SK-N-SH (cell line): ENCODE measurements around the gene IPO9. TPM values are rescaled to one million over a fixed set of nuclear protein-coding genes. Genes with fewer than 3 reads are reported as not detected.

ENCODE experiments used
- CTCF ChIA-PET: fragments of 300-600, 350-600 bp; formaldehyde crosslinking; extraction: SDS; loops from one replicate; lab custom pipeline; 2021; lab: Yijun Ruan, JAX
- POLR2A ChIA-PET: fragments of 350-600 bp; sonication (Branson Sonifier 250); formaldehyde crosslinking; extraction: SDS; loops from one replicate; lab custom pipeline; 2020; ENCODE audit warnings: antibody characterized with exemption, inconsistent platforms; lab: Yijun Ruan, JAX
- DNase-seq: peaks from one replicate; pipeline ENCODE4 v3.0.0; 2012
- H2AFZ ChIP-seq: fragments of 200-600 bp; sonication (generic); 2 replicates; pipeline ENCODE4 v1.8.1; 2016; ENCODE audit warnings: antibody characterized with exemption, mild to moderate bottlenecking, low read depth
- H3F3A ChIP-seq: fragments of 200-600 bp; sonication (generic); replicated peaks from 2 replicates; pipeline ENCODE3; 2016; ENCODE audit warnings: antibody characterized with exemption, mild to moderate bottlenecking; ENCODE audit not compliant: insufficient read depth
- H3K27ac ChIP-seq, 2 experiments: fragments of 200-500 bp in 1 of 2; fragments of 200-600 bp in 1 of 2; sonication (Bioruptor generic) in 1 of 2; sonication (generic), shearing (Covaris generic) in 1 of 2; 2 replicates each; pipeline versions ENCODE4 v1.5.1 to v1.6.1; 2014 to 2016; ENCODE audit warnings: low read depth in 2 of 2, inconsistent platforms in 1 of 2, low read length in 1 of 2, mild to moderate bottlenecking in 1 of 2, mixed read lengths in 1 of 2
- H3K27me3 ChIP-seq: fragments of 200-600 bp; sonication (generic), shearing (Covaris generic); 2 replicates; pipeline ENCODE4 v1.6.1; 2016; ENCODE audit warnings: mixed run types; ENCODE audit not compliant: insufficient read depth
- H3K36me3 ChIP-seq, 2 experiments: fragments of 200-500 bp in 1 of 2; fragments of 200-600 bp in 1 of 2; sonication (Bioruptor generic) in 1 of 2; sonication (generic) in 1 of 2; replicated peaks in 1 of 2; 2 replicates each; pipeline versions ENCODE3 to v1.5.1; 2014 to 2016; ENCODE audit warnings: low read length in 1 of 2, mild to moderate bottlenecking in 1 of 2; ENCODE audit not compliant: insufficient read depth in 2 of 2, control insufficient read depth in 1 of 2
- H3K4me1 ChIP-seq, 2 experiments: fragments of 200-500 bp in 1 of 2; fragments of 200-600 bp in 1 of 2; sonication (Bioruptor generic) in 1 of 2; sonication (generic), shearing (Covaris generic) in 1 of 2; 2 replicates each; pipeline versions ENCODE4 v1.5.1 to v1.6.1; 2014 to 2016; ENCODE audit warnings: low read depth in 1 of 2, low read length in 1 of 2, mixed run types in 1 of 2; ENCODE audit not compliant: insufficient read depth in 2 of 2, control insufficient read depth in 1 of 2
- H3K4me2 ChIP-seq: fragments of 200-600 bp; sonication (generic), shearing (Covaris generic); 2 replicates; pipeline ENCODE4 v1.6.1; 2017; ENCODE audit warnings: mixed run types
- H3K4me3 ChIP-seq, 2 experiments: fragments of 200-500 bp in 1 of 2; fragments of 200-600 bp in 1 of 2; sonication (Bioruptor generic) in 1 of 2; sonication (generic), shearing (Covaris generic) in 1 of 2; 2 replicates each; pipeline versions ENCODE4 v1.5.1 to v1.8.1; 2014 to 2016; ENCODE audit warnings: low read depth in 2 of 2, inconsistent platforms in 1 of 2, low read length in 1 of 2, mild to moderate bottlenecking in 1 of 2, mixed read lengths in 1 of 2, moderate library complexity in 1 of 2
- H3K79me2 ChIP-seq: fragments of 200-600 bp; sonication (generic); 2 replicates; pipeline ENCODE4 v1.8.1; 2017; ENCODE audit warnings: mild to moderate bottlenecking; ENCODE audit not compliant: insufficient read depth
- H3K9ac ChIP-seq: fragments of 200-600 bp; sonication (generic); 2 replicates; pipeline ENCODE4 v1.6.1; 2017; ENCODE audit warnings: mixed run types
- H3K9me2 ChIP-seq: fragments of 200-600 bp; sonication (generic); 2 replicates; pipeline ENCODE4 v1.6.1; 2017; ENCODE audit warnings: mixed run types
- H3K9me3 ChIP-seq: fragments of 200-600 bp; sonication (generic); 2 replicates; pipeline ENCODE4 v1.6.1; 2017; ENCODE audit warnings: mixed run types, mild to moderate bottlenecking, moderate library complexity
- H4K20me1 ChIP-seq: fragments of 200-600 bp; sonication (generic); 2 replicates; pipeline ENCODE4 v1.6.1; 2017; ENCODE audit warnings: mild to moderate bottlenecking, mixed run types; ENCODE audit not compliant: insufficient read depth
- CHD2 ChIP-seq: fragments of 150-350 bp; IDR thresholded peaks from 2 replicates; pipeline ENCODE4 v1.6.1; 2018; ENCODE audit warnings: low read length; ENCODE audit not compliant: partially characterized antibody
- EP300 ChIP-seq, 2 experiments: IDR thresholded peaks; 2 replicates each; pipeline versions ENCODE4 v1.4.0 to v1.6.1; 2012; ENCODE audit warnings: borderline replicate concordance in 1 of 2, low read depth in 1 of 2, low read length in 1 of 2
- EZH2phosphoT487 ChIP-seq: fragments of 200-600 bp; sonication (generic); IDR thresholded peaks from 2 replicates; pipeline ENCODE4 v1.6.1; 2017; ENCODE audit warnings: low read depth, mixed run types, mild to moderate bottlenecking, antibody characterized with exemption, moderate library complexity, borderline replicate concordance
- FOSL2 ChIP-seq: IDR thresholded peaks from 2 replicates; pipeline ENCODE4 v1.4.0; 2012; ENCODE audit warnings: low read depth, mild to moderate bottlenecking, moderate library complexity, borderline replicate concordance
- FOXJ3 ChIP-seq: sonication (generic); formaldehyde crosslinking; IDR thresholded peaks from 2 replicates; pipeline ENCODE4 v1.5.1; 2020; ENCODE audit warnings: mild to moderate bottlenecking, missing genetic modification reagents
- FOXM1 ChIP-seq: IDR thresholded peaks from 2 replicates; pipeline ENCODE4 v1.4.0; 2012; ENCODE audit warnings: low read depth, mild to moderate bottlenecking
- GABPA ChIP-seq: IDR thresholded peaks from 2 replicates; pipeline ENCODE4 v1.4.0; 2012; ENCODE audit warnings: low read depth, mild to moderate bottlenecking
- GATA2 ChIP-seq: sonication (generic); formaldehyde crosslinking; IDR thresholded peaks from 2 replicates; pipeline ENCODE4 v1.5.0; 2020; ENCODE audit warnings: mild to moderate bottlenecking, missing genetic modification reagents
- JUND ChIP-seq: IDR thresholded peaks from 2 replicates; pipeline ENCODE4 v1.4.0; 2012
- MEF2A ChIP-seq: IDR thresholded peaks from 2 replicates; pipeline ENCODE4 v1.4.0; 2012; ENCODE audit warnings: low read depth, borderline replicate concordance
- MXI1 ChIP-seq: IDR thresholded peaks from 2 replicates; pipeline ENCODE4 v1.6.1; 2012; ENCODE audit warnings: mild to moderate bottlenecking, low read depth, low read length, improper control_type of control experiment
- NFIC ChIP-seq: IDR thresholded peaks from 2 replicates; pipeline ENCODE4 v1.4.0; 2012; ENCODE audit warnings: borderline replicate concordance
- NRF1 ChIP-seq: IDR thresholded peaks from 2 replicates; pipeline ENCODE4 v1.6.1; 2012; ENCODE audit warnings: low read depth, mild to moderate bottlenecking, low read length
- PBX3 ChIP-seq: IDR thresholded peaks from 2 replicates; pipeline ENCODE4; 2012
- RAD21 ChIP-seq: IDR thresholded peaks from 2 replicates; pipeline ENCODE4 v1.6.1; 2012; ENCODE audit warnings: mild to moderate bottlenecking, low read length
- RCOR1 ChIP-seq: fragments of 150-350 bp; IDR thresholded peaks from 2 replicates; pipeline ENCODE4 v1.6.1; 2017; ENCODE audit warnings: antibody characterized with exemption, low read length
- SIN3A ChIP-seq: IDR thresholded peaks from 2 replicates; pipeline ENCODE4 v1.6.1; 2012; ENCODE audit warnings: low read depth, mild to moderate bottlenecking, low read length, moderate library complexity, borderline replicate concordance
- TAF1 ChIP-seq: IDR thresholded peaks from 2 replicates; pipeline ENCODE4 v1.6.1; 2012; ENCODE audit warnings: low read depth, mild to moderate bottlenecking, low read length, moderate library complexity, borderline replicate concordance
- TEAD4 ChIP-seq: IDR thresholded peaks from 2 replicates; pipeline ENCODE4 v1.4.0; 2012; ENCODE audit warnings: mild to moderate bottlenecking, borderline replicate concordance; ENCODE audit not compliant: insufficient read depth
- YY1 ChIP-seq: IDR thresholded peaks from 2 replicates; pipeline ENCODE4 v1.4.0; 2012; ENCODE audit warnings: low read depth, mild to moderate bottlenecking
- WGBS: methylation state at CpG from one replicate; pipeline ENCODE4 v1.1.6; 2017; ENCODE audit warnings: low lambda C conversion rate; 5-methylcytosine and 5-hydroxymethylcytosine counted together
- polyA plus RNA-seq, 3 experiments: library from polyadenylated mRNA; depleted of rRNA; stranded (reverse); fragments of >200 nt; gene quantifications; 2 replicates each; pipeline ENCODE4 v1.2.3, GENCODE V29; 2012
- TF ChIP-seq, protein P1 (sequence below): IDR thresholded peaks from 2 replicates; pipeline ENCODE4 v1.4.0; 2012; ENCODE audit warnings: low read depth, borderline replicate concordance
- TF ChIP-seq, protein P2 (sequence below): IDR thresholded peaks from 2 replicates; pipeline ENCODE4 v1.6.1; 2012; ENCODE audit warnings: mild to moderate bottlenecking, low read depth, low read length, moderate library complexity
- TF ChIP-seq, protein P3 (sequence below): fragments of 200-600 bp; sonication (generic); IDR thresholded peaks from 2 replicates; pipeline ENCODE4 v1.6.1; 2017; ENCODE audit warnings: antibody characterized with exemption, mild to moderate bottlenecking, moderate library complexity
- TF ChIP-seq, protein P4 (sequence below): fragments of 150-350 bp; IDR thresholded peaks from 2 replicates; pipeline ENCODE4 v1.6.1; 2016; ENCODE audit warnings: mild to moderate bottlenecking, low read depth, low read length

IPO9 gene
- polyA plus RNA-seq, 1 of the 3 experiments (the other 2 are of a cell fraction): 24.5 TPM

DNA sequence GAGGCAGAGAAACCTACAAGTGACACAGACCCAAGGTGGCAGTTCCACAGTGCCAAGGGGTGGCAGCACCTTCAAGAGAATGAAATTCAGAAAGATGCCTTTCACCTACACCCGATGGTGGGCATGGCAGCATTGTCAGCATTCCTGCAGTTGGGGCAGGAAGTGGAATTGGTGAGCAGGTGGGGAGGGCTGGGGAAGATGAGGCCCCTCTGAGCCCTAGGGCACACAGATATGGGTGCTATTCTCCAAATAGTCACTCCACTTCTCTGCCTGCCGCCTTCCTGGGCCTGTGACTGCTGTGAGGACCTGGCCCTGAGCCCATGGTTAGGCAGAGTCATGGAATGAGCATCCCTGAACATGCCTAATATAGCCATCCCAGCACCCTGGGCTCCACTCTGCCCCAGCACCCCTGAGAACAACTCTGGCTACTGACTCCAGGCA is 68.0 kb downstream of the IPO9 start:
- Histone ChIP-seq H3K9ac (no peak overlapping the region), H4K20me1 (no peaks in the 10 kb centered on the region), H2AFZ (no peak overlapping the region), H3F3A (peaks cover 13% of the 10 kb centered on the region), H3K4me3 (no peak overlapping the region), H3K4me2 (peak overlapping the region; percentile 40; the same call in 1 of the 2 replicates), H3K9me3 (no peaks in the 10 kb centered on the region), H3K79me2 (no peaks in the 10 kb centered on the region), H3K27me3 (no peaks in the 10 kb centered on the region), H3K27ac (peak overlapping the region in 1 of 2 experiments; percentile 42; a peak in 1 of 4 replicates), H3K36me3 (peaks cover 0 to under 1% of the 10 kb centered on the region in 2 experiments), H3K9me2 (no peaks in the 10 kb centered on the region), H3K4me1 (peaks cover 6 to 15% of the 10 kb centered on the region in 2 experiments; a peak in 2 of 4 replicates)
- ChIA-PET POLR2A (interaction anchor here (1.0 to 1.4 kb wide), 3 partner anchors 8 to 86 kb away, joined by 3 to 8 read pairs (median 3); partner anchors contain the start of gene SHISA4), CTCF (interaction anchor here (0.9 to 14.7 kb wide), 21 partner anchors 10 to 238 kb away, joined by 3 to 344 read pairs (median 13); partner anchors contain the start of genes ELF3, LMOD1 and RNPEP)
- no peak for DNase-seq
- 67% methylated on average over 1 of the region's 2 CpGs for WGBS
- TF ChIP-seq NRF1 (no peak), JUND (no peak), MEF2A (no peak), PBX3 (no peak), FOXM1 (no peak), EZH2phosphoT487 (no peak), YY1 (no peak), GABPA (no peak), EP300 (IDR thresholded peaks at IDR 0.05; ENCODE audit: borderline replicate concordance in 1 of 2, low read depth in 1 of 2, low read length in 1 of 2) (no peak), MXI1 (no peak), CHD2 (no peak), GATA2 (CRISPR knock-in tag) (no peak), TEAD4 (no peak), NFIC (peak; percentile 72), FOSL2 (peak; percentile 26; the same call in 1 of the 2 replicates), RCOR1 (no peak), RAD21 (peak; percentile 39), SIN3A (no peak), FOXJ3 (CRISPR knock-in tag) (no peak), TAF1 (no peak)
- TF ChIP-seq, protein P1, sequence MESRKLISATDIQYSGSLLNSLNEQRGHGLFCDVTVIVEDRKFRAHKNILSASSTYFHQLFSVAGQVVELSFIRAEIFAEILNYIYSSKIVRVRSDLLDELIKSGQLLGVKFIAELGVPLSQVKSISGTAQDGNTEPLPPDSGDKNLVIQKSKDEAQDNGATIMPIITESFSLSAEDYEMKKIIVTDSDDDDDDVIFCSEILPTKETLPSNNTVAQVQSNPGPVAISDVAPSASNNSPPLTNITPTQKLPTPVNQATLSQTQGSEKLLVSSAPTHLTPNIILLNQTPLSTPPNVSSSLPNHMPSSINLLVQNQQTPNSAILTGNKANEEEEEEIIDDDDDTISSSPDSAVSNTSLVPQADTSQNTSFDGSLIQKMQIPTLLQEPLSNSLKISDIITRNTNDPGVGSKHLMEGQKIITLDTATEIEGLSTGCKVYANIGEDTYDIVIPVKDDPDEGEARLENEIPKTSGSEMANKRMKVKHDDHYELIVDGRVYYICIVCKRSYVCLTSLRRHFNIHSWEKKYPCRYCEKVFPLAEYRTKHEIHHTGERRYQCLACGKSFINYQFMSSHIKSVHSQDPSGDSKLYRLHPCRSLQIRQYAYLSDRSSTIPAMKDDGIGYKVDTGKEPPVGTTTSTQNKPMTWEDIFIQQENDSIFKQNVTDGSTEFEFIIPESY: no peak
- TF ChIP-seq, protein P2, sequence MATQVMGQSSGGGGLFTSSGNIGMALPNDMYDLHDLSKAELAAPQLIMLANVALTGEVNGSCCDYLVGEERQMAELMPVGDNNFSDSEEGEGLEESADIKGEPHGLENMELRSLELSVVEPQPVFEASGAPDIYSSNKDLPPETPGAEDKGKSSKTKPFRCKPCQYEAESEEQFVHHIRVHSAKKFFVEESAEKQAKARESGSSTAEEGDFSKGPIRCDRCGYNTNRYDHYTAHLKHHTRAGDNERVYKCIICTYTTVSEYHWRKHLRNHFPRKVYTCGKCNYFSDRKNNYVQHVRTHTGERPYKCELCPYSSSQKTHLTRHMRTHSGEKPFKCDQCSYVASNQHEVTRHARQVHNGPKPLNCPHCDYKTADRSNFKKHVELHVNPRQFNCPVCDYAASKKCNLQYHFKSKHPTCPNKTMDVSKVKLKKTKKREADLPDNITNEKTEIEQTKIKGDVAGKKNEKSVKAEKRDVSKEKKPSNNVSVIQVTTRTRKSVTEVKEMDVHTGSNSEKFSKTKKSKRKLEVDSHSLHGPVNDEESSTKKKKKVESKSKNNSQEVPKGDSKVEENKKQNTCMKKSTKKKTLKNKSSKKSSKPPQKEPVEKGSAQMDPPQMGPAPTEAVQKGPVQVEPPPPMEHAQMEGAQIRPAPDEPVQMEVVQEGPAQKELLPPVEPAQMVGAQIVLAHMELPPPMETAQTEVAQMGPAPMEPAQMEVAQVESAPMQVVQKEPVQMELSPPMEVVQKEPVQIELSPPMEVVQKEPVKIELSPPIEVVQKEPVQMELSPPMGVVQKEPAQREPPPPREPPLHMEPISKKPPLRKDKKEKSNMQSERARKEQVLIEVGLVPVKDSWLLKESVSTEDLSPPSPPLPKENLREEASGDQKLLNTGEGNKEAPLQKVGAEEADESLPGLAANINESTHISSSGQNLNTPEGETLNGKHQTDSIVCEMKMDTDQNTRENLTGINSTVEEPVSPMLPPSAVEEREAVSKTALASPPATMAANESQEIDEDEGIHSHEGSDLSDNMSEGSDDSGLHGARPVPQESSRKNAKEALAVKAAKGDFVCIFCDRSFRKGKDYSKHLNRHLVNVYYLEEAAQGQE: no peak
- TF ChIP-seq, protein P3, sequence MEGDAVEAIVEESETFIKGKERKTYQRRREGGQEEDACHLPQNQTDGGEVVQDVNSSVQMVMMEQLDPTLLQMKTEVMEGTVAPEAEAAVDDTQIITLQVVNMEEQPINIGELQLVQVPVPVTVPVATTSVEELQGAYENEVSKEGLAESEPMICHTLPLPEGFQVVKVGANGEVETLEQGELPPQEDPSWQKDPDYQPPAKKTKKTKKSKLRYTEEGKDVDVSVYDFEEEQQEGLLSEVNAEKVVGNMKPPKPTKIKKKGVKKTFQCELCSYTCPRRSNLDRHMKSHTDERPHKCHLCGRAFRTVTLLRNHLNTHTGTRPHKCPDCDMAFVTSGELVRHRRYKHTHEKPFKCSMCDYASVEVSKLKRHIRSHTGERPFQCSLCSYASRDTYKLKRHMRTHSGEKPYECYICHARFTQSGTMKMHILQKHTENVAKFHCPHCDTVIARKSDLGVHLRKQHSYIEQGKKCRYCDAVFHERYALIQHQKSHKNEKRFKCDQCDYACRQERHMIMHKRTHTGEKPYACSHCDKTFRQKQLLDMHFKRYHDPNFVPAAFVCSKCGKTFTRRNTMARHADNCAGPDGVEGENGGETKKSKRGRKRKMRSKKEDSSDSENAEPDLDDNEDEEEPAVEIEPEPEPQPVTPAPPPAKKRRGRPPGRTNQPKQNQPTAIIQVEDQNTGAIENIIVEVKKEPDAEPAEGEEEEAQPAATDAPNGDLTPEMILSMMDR: peak; percentile 35
- TF ChIP-seq, protein P4, sequence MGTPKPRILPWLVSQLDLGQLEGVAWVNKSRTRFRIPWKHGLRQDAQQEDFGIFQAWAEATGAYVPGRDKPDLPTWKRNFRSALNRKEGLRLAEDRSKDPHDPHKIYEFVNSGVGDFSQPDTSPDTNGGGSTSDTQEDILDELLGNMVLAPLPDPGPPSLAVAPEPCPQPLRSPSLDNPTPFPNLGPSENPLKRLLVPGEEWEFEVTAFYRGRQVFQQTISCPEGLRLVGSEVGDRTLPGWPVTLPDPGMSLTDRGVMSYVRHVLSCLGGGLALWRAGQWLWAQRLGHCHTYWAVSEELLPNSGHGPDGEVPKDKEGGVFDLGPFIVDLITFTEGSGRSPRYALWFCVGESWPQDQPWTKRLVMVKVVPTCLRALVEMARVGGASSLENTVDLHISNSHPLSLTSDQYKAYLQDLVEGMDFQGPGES: no peak
